Keratinocyte (primary cell): ENCODE results near the gene APOBEC3C. TPM values are rescaled to one million over a fixed set of nuclear protein-coding genes. Genes with fewer than 3 reads are reported as not detected.
"Not testable (repeated sequence)": the region's sequence is repeated elsewhere in the genome, so short reads cannot be mapped to it uniquely, and the experiment has no call there.

Source experiments
- DNase-seq: peaks from one replicate; pipeline ENCODE4 v3.0.0-alpha.2; 2011; ENCODE audit warnings: low read depth, missing footprints, low spot score
- FAIRE-seq: peaks from 2 replicates; lab custom pipeline; 2011; peaks lifted over from hg19 to GRCh38; lab: Jason Lieb, UNC
- H2AFZ ChIP-seq: 2 replicates; pipeline ENCODE4 v1.6.0; 2012; ENCODE audit warnings: low read length, control low read depth, inconsistent platforms; ENCODE audit not compliant: control insufficient read depth
- H3K27ac ChIP-seq: 2 replicates; pipeline ENCODE4 v1.5.1; 2011; ENCODE audit warnings: low read length; ENCODE audit not compliant: control insufficient read depth, insufficient read depth
- H3K27me3 ChIP-seq: 3 replicates; pipeline ENCODE4 v1.6.0; 2011; ENCODE audit warnings: low read length; ENCODE audit not compliant: control insufficient read depth, insufficient read depth; ENCODE audit errors: extremely low read depth
- H3K36me3 ChIP-seq, 2 experiments: 2 replicates in 1 of 2; 3 replicates in 1 of 2; pipeline ENCODE4 v1.5.1; 2011; ENCODE audit warnings: low read length in 2 of 2, mild to moderate bottlenecking in 1 of 2; ENCODE audit not compliant: control insufficient read depth in 2 of 2, insufficient read depth in 2 of 2; ENCODE audit errors: extremely low read depth in 1 of 2
- H3K4me1 ChIP-seq: 3 replicates; pipeline ENCODE4 v1.5.1; 2011; ENCODE audit warnings: low read length; ENCODE audit not compliant: control insufficient read depth, insufficient read depth; ENCODE audit errors: extremely low read depth
- H3K4me2 ChIP-seq: 3 replicates; pipeline ENCODE4 v1.6.0; 2011; ENCODE audit warnings: low read depth, low read length; ENCODE audit not compliant: control insufficient read depth, insufficient read depth; ENCODE audit errors: extremely low read depth
- H3K4me3 ChIP-seq, 3 experiments: fragments of 200-600 bp in 1 of 3; sonication (generic) in 1 of 3; 2 replicates in 2 of 3; 3 replicates in 1 of 3; pipeline ENCODE4 v1.5.1; 2011 to 2016; ENCODE audit warnings: low read length in 3 of 3, mild to moderate bottlenecking in 3 of 3, control low read depth in 2 of 3, inconsistent platforms in 1 of 3, low read depth in 1 of 3, mixed read lengths in 1 of 3, mixed run types in 1 of 3, moderate library complexity in 1 of 3; ENCODE audit not compliant: control insufficient read depth in 2 of 3, insufficient read depth in 2 of 3; ENCODE audit errors: extremely low read depth in 1 of 3
- H3K79me2 ChIP-seq: 2 replicates; pipeline ENCODE4 v1.6.0; 2012; ENCODE audit warnings: low read length; ENCODE audit not compliant: control insufficient read depth, insufficient read depth
- H3K9ac ChIP-seq: 3 replicates; pipeline ENCODE4 v1.6.0; 2011; ENCODE audit warnings: low read length; ENCODE audit not compliant: control insufficient read depth, insufficient read depth; ENCODE audit errors: extremely low read depth
- H3K9me1 ChIP-seq: 3 replicates; pipeline ENCODE4 v1.6.0; 2011; ENCODE audit warnings: low read length; ENCODE audit not compliant: control insufficient read depth, insufficient read depth; ENCODE audit errors: extremely low read depth
- H3K9me3 ChIP-seq: 2 replicates; pipeline ENCODE4 v1.5.1; 2012; ENCODE audit warnings: low read depth, low read length; ENCODE audit not compliant: control insufficient read depth
- H4K20me1 ChIP-seq: 3 replicates; pipeline ENCODE4 v1.6.0; 2011; ENCODE audit warnings: low read length; ENCODE audit not compliant: control insufficient read depth, insufficient read depth; ENCODE audit errors: extremely low read depth
- EZH2 ChIP-seq: IDR thresholded peaks from one replicate; pipeline ENCODE4 v1.6.1; 2012; ENCODE audit warnings: inconsistent platforms, mild to moderate bottlenecking, low read length, moderate library complexity
- dilution Hi-C: fragments of 300-500 bp; cut with MboI; formaldehyde crosslinking; loops from one replicate; pipeline ENCODE4 v1.7.0; 2020; ENCODE audit warnings: low sequenced_read_pairs; ENCODE audit not compliant: extremely low pct_ligation_motif_present
- polyA plus RNA-seq, 5 experiments: library from polyadenylated mRNA; depleted of rRNA in 3 of 5; stranded (reverse) in 3 of 5; stranded (forward) in 1 of 5; unstranded in 1 of 5; fragments of >200 nt; gene quantifications; 1 replicate in 1 of 5; 2 replicates in 3 of 5; 3 replicates in 1 of 5; pipeline versions ENCODE4 v1.2.1 to v1.2.3, GENCODE V29; 2011 to 2012; ENCODE audit warnings: missing spikeins in 2 of 5, low read depth in 1 of 5, low replicate concordance in 1 of 5
- TF ChIP-seq, protein P1 (sequence below), 3 experiments: IDR thresholded peaks in 1 of 3; conservative IDR thresholded peaks in 1 of 3; optimal IDR thresholded peaks in 1 of 3; 2 replicates in 2 of 3; 3 replicates in 1 of 3; pipeline versions ENCODE3 to v1.5.1; 2011; ENCODE audit warnings: low read length in 3 of 3, mild to moderate bottlenecking in 3 of 3, moderate library complexity in 2 of 3, control low read depth in 1 of 3, inconsistent platforms in 1 of 3; ENCODE audit not compliant: insufficient read depth in 2 of 3; ENCODE audit errors: extremely low read depth in 1 of 3

The APOBEC3C gene
- polyA plus RNA-seq, 1 donor (not counting 4 experiments of a cell fraction or from before 2014, with no cell fraction given) = 34.7 TPM

DNA sequence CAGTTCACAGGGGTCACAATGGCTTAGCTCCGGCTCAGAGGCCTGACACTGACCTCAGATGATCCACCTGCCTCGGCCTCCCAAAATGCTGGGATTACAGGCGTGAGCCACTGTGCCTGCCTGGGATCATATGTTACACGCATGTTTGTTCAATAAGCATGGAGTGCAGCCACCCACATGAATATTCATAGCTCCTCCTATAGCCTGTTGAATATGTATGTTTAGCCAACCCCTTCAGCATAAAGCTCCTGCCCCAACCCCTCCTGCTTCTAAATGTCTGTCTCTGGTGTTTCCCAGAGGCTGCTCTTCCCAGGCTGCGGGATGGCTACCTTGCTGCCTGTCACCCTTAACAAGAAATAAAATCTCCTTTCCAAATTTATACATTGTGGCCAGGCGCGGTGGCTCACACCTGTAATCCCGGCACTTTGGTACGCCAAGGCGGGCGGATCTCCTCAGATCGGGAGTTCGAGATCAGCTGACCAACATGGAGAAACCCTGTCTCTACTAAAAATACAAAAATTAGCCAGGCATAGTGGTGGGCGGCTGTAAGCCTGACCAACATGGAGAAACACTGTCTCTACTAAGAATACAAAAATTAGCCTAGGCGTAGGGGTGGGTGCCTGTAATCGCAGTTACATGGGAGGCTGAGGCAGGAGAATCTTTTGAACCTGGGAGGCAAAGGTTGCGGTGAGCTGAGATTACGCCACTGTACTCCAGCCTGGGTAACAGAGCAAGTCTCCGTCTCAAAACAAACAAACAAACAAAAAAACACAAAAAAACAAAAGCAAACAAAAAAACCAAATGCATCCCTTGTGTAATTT lies 25.5 kb downstream of the APOBEC3C start:
- Histone ChIP-seq H3K9me1 (no peaks in the 10 kb centered on the region), H3K9ac (no peak overlapping the region), H3K36me3 (peaks cover 0 to 1% of the 10 kb centered on the region in 2 experiments), H3K79me2 (peaks cover 7% of the 10 kb centered on the region), H3K4me3 (no peak overlapping the region), H3K27ac (no peak overlapping the region), H2AFZ (no peak overlapping the region), H3K4me1 (peaks cover 3% of the 10 kb centered on the region), H3K27me3 (no peaks in the 10 kb centered on the region), H3K4me2 (no peak overlapping the region), H3K9me3 (no peaks in the 10 kb centered on the region), H4K20me1 (no peaks in the 10 kb centered on the region)
- dilution Hi-C loops = no loop called here
- FAIRE-seq (no peak), DNase-seq (no peak)
- TF ChIP-seq, protein P1, sequence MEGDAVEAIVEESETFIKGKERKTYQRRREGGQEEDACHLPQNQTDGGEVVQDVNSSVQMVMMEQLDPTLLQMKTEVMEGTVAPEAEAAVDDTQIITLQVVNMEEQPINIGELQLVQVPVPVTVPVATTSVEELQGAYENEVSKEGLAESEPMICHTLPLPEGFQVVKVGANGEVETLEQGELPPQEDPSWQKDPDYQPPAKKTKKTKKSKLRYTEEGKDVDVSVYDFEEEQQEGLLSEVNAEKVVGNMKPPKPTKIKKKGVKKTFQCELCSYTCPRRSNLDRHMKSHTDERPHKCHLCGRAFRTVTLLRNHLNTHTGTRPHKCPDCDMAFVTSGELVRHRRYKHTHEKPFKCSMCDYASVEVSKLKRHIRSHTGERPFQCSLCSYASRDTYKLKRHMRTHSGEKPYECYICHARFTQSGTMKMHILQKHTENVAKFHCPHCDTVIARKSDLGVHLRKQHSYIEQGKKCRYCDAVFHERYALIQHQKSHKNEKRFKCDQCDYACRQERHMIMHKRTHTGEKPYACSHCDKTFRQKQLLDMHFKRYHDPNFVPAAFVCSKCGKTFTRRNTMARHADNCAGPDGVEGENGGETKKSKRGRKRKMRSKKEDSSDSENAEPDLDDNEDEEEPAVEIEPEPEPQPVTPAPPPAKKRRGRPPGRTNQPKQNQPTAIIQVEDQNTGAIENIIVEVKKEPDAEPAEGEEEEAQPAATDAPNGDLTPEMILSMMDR (optimal IDR thresholded peaks at IDR 0.05 in 1 of 3, IDR thresholded peaks at IDR 0.05 in 1 of 3, conservative IDR thresholded peaks at IDR 0.05 in 1 of 3; ENCODE audit: extremely low read depth in 1 of 3, insufficient read depth in 2 of 3, low read length in 3 of 3) = no peak
- TF ChIP-seq EZH2 = no peak

DNA sequence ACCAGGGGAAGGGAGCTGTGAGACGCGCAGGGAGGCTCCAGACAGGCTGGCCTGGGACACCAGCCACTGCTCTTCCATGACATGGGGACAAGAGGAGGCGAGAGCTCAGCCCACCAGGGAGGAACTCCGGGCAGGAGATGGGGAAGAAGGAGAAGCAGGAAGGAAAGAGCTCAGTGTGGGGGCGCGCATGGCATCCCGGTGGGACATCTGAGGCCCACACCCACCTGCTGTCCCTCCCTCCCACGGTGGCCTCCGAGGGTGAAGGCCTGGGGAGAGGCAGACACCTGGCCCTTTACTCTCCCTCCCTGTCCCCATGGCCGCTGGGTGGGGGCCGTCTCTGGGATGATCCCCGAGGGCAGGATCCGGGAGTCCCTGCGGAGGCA lies 26.1 kb downstream of the APOBEC3C start:
- H3K9me1 ChIP-seq, H3K79me2 ChIP-seq, FAIRE-seq, H3K4me2 ChIP-seq, H3K9ac ChIP-seq, H3K4me1 ChIP-seq, H4K20me1 ChIP-seq, H2AFZ ChIP-seq, H3K9me3 ChIP-seq, H3K4me3 ChIP-seq, H3K27me3 ChIP-seq, dilution Hi-C loops, DNase-seq, H3K27ac ChIP-seq, H3K36me3 ChIP-seq: not testable (repeated sequence)

DNA sequence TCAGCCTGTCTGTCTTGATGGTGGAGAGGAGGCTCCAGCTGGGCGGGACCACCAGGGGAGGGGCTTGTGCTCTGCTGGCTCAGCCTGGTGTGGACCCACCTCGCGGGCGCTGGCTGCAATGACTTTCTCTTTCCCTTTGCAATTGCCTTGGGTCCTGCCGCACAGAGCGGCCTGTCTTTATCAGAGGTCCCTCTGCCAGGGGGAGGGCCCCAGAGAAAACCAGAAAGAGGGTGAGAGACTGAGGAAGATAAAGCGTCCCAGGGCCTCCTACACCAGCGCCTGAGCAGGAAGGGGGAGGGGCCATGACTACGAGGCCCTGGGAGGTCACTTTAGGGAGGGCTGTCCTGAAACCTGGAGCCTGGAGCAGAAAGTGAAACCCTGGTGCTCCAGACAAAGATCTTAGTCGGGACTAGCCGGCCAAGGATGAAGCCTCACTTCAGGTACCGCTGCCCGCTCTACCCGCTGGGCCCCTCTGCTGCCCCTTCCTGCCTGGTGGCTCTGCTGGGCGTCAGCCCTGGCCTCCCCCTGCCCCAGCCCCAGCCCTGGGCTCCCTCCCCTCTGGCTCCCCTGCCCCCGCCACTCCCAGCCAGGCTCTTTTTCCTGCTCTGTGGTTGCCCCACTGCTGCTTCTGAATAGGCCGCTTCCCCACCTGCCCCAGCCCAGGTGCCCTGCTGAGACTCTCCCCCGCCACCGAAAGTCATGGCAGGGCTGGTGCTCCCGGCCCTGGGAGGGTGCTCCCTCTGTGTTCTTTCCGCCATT lies 26.7 kb downstream of the APOBEC3C start, which contains the start of gene APOBEC3F:
Gene APOBEC3F (plus strand): TSS at position 327 of the 759 bp plus-strand sequence. CDS start 97 bp downstream, at position 424.
- DNase-seq, H3K79me2 ChIP-seq, H3K36me3 ChIP-seq, H3K4me1 ChIP-seq, dilution Hi-C loops, H3K27ac ChIP-seq, H3K27me3 ChIP-seq, H4K20me1 ChIP-seq, H3K9me3 ChIP-seq, H3K9me1 ChIP-seq: not testable (repeated sequence)
- peak within 1 kb of the TSS; percentile 80 for H3K4me2 ChIP-seq
- FAIRE-seq = peak; percentile 73
- H2AFZ ChIP-seq = peak within 1 kb of the TSS; percentile 49
- peak within 1 kb of the TSS; percentile 72 for H3K9ac ChIP-seq
- peak within 1 kb of the TSS; percentile 58 to 86 (median 72) for H3K4me3 ChIP-seq
